Activated CD4-positive, alpha-beta T cell treated with anti-CD3 and anti-CD28 coated beads for 1 hour (primary cell): ENCODE data around the gene OR6C68.
"Not testable (repeated sequence)": the region's sequence is repeated elsewhere in the genome, so short reads cannot be mapped to it uniquely, and the experiment has no call there.

Experiments used
- DNase-seq: peaks from one replicate; pipeline ENCODE4 v3.0.0-alpha.2; 2020

OR6C68 gene

DNA sequence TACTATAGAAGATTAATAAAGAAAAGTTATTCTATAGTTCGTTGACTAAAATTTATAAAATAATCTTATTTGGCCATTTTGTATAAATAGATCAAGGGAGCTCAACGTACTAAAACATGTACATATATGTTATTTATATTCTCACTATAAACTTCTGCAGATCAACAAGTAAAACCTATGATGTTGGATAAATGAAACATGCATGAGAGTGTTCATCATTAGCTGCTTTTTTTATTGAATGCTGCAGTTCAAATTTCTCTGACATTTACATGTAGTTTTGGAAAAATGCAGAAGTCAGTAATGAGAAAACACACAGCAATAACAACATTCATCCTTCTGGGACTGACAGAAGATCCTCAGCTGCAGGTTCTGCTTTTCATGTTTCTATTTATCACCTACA lies at the start of gene OR6C68:
TSS of gene OR6C68 (plus strand) at position 301 of the 400 bp plus-strand sequence. CDS start at position 301, 0 bp downstream.
- DNase-seq, result no peak

DNA sequence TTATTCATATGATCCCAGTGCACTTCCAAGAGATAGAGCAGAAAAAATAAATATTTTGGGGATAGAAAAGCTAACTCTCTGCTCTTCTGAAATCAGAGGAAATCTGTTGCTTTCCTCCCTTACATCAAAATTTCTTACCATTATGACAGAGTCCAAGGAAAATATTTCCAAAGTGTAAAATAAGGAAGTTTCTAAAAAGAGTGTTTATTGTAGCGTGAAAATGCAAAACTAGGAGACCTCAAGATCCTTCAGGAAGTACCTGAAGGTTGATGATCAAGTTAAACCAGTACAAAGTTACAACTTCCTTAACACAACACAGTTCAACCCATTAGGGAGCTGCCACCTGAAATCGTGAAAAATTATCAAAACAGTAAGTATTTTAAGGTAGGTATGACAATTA lies 48.4 kb upstream of the OR6C68 start, which contains the start of gene OR6C2:
TSS of gene OR6C2 (plus strand) at position 301 of the 400 bp plus-strand sequence. CDS start 8,138 bp downstream, outside the sequence.
- no peak for DNase-seq

DNA sequence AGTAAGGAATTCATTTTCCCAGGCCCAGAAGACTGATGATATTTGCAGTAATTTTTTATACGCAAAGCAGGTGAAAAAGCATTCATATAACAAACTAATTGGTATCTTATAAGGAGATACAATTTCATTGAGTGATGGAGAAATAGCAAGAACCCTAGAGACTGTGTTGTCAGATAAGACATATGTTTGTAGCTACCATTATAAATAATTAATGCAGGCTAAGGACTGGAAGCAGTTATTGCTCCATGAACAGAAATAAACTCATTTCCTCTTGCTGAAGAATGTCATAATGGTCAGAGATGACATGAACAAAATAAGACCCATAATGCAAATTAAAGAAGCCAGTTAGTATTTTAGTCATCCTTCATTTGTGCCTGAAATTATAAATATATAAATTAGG lies 46.8 kb upstream of the OR6C68 start:
- DNase-seq, result no peak

- DNase-seq, result no peak
Measured at GRCh38 chr12:55446326-55446725, 45.9 kb upstream of the OR6C68 start.

DNA sequence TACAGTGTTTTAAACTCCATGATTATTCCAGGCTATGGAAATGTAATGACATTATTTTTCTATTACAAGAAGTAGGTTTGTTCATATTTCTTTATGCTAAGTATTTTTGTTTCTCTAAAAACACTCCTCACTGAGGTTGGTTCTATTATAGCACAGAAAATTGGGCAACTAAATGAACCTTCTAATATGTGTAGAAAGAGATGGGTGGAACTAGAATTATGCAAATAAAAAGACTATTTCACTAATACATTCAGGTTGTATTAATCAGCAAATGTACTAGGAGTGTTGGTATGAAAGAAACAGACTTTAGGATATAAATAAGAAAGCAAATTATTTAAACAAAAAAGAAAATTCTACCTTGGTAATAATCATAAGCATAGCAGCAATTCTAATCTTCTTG lies 43.4 kb upstream of the OR6C68 start:
- DNase-seq, result no peak

DNA sequence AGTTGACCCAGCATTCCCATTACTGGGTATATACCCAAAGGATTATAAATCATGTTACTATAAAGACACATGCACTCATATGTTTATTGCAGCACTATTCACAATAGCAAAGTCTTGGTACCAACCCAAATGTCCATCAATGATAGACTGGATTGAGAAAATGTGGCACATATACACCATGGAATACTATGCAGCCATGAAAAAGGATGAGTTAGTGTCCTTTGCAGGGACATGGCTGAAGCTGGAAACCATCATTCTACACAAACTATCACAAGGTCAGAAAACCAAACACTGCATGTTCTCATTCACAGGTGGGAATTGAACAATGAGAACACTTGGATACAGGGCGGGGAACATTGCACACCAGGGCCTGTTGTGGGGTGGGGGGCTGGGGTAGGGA lies 27.3 kb upstream of the OR6C68 start:
- not testable (repeated sequence) for DNase-seq

DNA sequence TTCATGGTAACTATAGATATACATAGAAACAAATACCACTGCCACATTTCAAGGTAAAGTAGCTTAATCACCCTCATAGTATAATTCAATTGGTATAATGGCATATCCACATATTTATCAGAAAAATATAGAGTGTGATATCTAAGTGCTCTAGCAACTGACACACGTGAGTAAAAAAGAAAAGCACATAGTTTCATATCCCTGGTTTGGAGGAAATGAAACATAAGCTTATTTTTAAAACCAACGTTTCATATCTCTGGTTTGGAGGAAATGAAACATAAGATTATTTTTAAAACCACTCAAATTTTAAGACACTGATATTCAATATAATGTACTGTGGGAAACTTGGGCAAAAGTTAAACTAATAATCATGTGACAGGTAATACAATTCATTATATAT lies 24.3 kb upstream of the OR6C68 start:
- no peak for DNase-seq

- no peak for DNase-seq
Measured at GRCh38 chr12:55469291-55469690, 22.9 kb upstream of the OR6C68 start.

GRCh38 chr12:55470088-55470829 lies 21.9 kb upstream of the OR6C68 start, which contains the start of gene OR6C70:
OR6C70 (minus strand) TSS chr12:55470138; CDS start chr12:55470138, 0 bp downstream.
- no peak for DNase-seq

DNA sequence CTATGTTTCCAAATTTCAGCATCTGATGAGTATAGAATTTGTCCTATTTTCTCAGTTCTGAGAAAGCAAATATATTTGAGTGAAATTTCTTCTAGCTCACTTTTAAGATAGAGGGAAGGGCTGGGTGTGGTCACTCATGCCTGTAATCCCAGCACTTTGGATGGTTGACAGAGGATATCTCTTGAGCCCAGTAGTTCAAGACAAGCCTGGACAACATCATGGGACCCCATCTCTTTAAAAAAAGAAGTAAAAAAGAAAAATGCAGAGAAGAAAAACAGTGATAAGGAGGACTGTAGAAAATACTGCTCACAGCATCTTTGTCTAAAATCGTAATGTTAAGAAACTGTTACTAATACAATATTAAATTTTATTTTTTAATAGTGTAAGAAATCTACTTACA lies 19.9 kb upstream of the OR6C68 start:
- no peak for DNase-seq

- not testable (repeated sequence) for DNase-seq
Measured at GRCh38 chr12:55479136-55479535, 13.0 kb upstream of the OR6C68 start.

- not testable (repeated sequence) for DNase-seq
Measured at GRCh38 chr12:55484284-55484683, 7.9 kb upstream of the OR6C68 start.

DNA sequence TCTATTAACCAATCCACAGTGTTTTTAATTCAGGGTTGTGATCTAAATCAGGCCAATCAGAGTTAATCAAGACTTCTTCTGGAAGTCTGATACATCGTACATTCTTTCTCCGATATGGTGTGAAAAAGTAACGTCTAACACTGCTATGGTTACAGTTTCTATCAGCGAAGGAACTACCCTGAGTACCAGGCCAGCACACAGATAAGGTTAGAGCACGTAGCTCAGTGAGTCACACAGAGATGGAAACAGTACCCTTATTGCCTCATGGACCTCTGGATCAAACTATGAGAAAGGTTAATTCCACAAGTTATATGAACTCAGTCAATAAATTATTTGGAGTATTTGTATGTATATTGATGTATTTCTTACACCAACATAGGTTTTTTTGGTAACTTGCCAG lies 3.3 kb downstream of the OR6C68 start:
- DNase-seq, result no peak

- DNase-seq, result no peak
Measured at GRCh38 chr12:55499231-55499630, 7.1 kb downstream of the OR6C68 start.

DNA sequence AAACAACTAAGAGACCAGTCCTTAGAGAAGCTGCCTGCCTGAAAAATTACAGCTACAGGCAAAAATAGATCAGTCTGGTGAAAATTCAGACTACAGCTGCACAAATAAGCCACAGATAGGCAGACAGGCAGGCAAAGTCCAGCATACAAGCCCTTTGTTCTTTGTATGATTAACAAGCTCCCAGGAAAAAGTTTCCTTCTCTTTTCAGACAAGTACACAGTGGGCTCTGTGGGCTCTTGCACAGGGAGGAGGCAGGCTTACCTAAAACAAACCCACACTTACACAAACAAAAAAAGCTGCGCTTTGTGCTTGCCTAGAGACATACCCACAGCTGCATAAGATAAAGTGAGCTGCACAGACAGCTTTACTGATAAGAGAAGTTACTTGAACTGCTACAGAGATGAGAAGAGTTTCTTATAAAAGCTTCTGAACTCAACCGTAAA lies 7.7 kb downstream of the OR6C68 start:
- no peak for DNase-seq

GRCh38 chr12:55501601-55502000 lies 9.4 kb downstream of the OR6C68 start:
- DNase-seq, result no peak

GRCh38 chr12:55515696-55516095 lies 23.5 kb downstream of the OR6C68 start:
- no peak for DNase-seq

DNA sequence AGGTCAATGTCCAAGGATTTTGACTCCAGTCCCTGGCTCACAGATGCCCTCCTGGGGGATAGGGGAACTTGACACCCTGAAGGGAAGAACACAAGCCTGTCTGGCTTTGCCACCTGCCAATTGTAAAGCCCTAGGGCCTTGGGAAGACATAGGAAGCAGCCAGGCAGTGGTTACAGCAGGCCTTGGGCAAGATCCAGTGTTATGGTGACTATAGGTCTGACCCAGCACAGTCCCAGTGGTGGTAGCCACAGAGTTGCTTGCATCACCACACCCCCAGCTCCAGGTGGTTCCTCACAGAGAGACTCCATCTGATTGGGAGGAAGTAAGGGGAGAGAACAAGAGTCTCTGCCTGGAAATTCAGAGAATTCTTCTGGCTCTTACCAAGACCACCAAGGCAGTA lies 24.2 kb downstream of the OR6C68 start:
- DNase-seq, result no peak
